ENCODE results near the gene CORO1C. TPM values are rescaled to one million over a fixed set of nuclear protein-coding genes. Genes with fewer than 3 reads are reported as not detected.

Gene CORO1C
- total and polyA plus RNA-seq, 9 of the 15 experiments (the other 6 are each of a cell fraction or from before 2014, with no cell fraction given) = 55.2 to 280 (median 150) TPM

DNA sequence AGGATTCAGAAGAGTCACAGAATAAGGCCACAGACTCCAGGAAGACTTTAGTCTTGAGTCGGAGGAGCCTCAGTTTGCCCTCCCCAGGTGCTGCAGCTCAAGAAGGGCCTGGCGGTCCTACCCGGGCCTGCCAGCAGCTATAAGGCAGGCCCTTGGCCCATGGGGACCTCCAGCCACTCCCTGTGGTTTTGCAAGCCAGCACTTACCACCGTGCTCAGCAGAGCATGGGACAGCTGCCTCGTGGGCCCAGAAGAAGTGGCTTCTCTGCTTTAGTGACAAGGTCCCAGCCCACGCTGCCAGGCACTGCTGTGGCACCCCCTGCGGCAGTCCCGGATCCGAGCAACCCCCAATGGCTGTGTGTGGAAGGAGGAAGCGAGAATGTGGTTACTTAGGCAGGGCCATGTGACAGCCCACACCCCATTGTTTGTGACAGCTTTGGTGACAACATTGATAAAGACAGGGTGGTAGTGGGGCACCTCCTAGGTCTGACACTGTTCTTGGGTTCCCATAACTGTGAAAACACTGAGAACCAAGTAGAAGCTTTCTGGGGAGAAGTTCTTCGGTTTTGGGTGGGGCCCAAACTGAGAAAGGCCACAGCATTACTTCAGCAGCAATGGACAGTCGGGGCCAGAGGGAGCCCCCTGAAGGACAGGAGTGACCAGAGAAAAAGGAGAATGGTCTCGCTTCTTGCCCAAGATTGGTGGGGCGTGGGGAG lies 97.6 kb downstream of the CORO1C start, which contains the start of gene SELPLG (continued):
- TF ChIP-seq, protein P1, sequence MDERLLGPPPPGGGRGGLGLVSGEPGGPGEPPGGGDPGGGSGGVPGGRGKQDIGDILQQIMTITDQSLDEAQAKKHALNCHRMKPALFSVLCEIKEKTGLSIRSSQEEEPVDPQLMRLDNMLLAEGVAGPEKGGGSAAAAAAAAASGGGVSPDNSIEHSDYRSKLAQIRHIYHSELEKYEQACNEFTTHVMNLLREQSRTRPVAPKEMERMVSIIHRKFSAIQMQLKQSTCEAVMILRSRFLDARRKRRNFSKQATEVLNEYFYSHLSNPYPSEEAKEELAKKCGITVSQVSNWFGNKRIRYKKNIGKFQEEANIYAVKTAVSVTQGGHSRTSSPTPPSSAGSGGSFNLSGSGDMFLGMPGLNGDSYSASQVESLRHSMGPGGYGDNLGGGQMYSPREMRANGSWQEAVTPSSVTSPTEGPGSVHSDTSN (CRISPR knock-in tag; IDR thresholded peaks at IDR 0.05; ENCODE audit: low read depth) = no peak
- TF ChIP-seq, protein P1 (tag; conservative IDR thresholded peaks at IDR 0.05; ENCODE audit: low read depth) = 0 out of 2 replicates have a peak, but pooled peaks have one; percentile 11
- TF ChIP-seq ZNF830 (CRISPR knock-in tag; IDR thresholded peaks at IDR 0.05) (0 out of 2 replicates have a peak, but pooled peaks have one; percentile 38), CXXC5 (CRISPR knock-in tag; IDR thresholded peaks at IDR 0.05) (peak; percentile 56), ZNF76 (CRISPR knock-in tag; IDR thresholded peaks at IDR 0.05; ENCODE audit: borderline replicate concordance) (peak; percentile 84; the same call in 1 of the 2 replicates), POLR2G (IDR thresholded peaks at IDR 0.05; ENCODE audit: low read depth, low read length) (peak; percentile 48), ZNF79 (CRISPR knock-in tag; IDR thresholded peaks at IDR 0.05; ENCODE audit: low read depth) (0 out of 2 replicates have a peak, but pooled peaks have one; percentile 19), SMAD3 (CRISPR knock-in tag; conservative IDR thresholded peaks at IDR 0.05) (0 out of 2 replicates have a peak, but pooled peaks have one; percentile 8), MAZ (CRISPR knock-in tag; conservative IDR thresholded peaks at IDR 0.05 in 1 of 2, IDR thresholded peaks at IDR 0.05 in 1 of 2) (peak in 1 of 2 experiments; percentile 75; a peak in 1 of 4 replicates)
- TF ChIP-seq, protein P2, sequence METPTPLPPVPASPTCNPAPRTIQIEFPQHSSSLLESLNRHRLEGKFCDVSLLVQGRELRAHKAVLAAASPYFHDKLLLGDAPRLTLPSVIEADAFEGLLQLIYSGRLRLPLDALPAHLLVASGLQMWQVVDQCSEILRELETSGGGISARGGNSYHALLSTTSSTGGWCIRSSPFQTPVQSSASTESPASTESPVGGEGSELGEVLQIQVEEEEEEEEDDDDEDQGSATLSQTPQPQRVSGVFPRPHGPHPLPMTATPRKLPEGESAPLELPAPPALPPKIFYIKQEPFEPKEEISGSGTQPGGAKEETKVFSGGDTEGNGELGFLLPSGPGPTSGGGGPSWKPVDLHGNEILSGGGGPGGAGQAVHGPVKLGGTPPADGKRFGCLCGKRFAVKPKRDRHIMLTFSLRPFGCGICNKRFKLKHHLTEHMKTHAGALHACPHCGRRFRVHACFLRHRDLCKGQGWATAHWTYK (CRISPR knock-in tag; IDR thresholded peaks at IDR 0.05) = peak; percentile 94
- TF ChIP-seq, protein P3, sequence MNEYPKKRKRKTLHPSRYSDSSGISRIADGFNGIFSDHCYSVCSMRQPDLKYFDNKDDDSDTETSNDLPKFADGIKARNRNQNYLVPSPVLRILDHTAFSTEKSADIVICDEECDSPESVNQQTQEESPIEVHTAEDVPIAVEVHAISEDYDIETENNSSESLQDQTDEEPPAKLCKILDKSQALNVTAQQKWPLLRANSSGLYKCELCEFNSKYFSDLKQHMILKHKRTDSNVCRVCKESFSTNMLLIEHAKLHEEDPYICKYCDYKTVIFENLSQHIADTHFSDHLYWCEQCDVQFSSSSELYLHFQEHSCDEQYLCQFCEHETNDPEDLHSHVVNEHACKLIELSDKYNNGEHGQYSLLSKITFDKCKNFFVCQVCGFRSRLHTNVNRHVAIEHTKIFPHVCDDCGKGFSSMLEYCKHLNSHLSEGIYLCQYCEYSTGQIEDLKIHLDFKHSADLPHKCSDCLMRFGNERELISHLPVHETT (CRISPR knock-in tag; conservative IDR thresholded peaks at IDR 0.05 in 1 of 2, IDR thresholded peaks at IDR 0.05 in 1 of 2) = peak in 1 of 2 experiments; percentile 57; a peak in 1 of 4 replicates
- TF ChIP-seq, protein P4, sequence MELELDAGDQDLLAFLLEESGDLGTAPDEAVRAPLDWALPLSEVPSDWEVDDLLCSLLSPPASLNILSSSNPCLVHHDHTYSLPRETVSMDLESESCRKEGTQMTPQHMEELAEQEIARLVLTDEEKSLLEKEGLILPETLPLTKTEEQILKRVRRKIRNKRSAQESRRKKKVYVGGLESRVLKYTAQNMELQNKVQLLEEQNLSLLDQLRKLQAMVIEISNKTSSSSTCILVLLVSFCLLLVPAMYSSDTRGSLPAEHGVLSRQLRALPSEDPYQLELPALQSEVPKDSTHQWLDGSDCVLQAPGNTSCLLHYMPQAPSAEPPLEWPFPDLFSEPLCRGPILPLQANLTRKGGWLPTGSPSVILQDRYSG (tag; conservative IDR thresholded peaks at IDR 0.05; ENCODE audit: low read depth) = peak; percentile 78; the same call in 1 of the 2 replicates
- TF ChIP-seq, protein P5, sequence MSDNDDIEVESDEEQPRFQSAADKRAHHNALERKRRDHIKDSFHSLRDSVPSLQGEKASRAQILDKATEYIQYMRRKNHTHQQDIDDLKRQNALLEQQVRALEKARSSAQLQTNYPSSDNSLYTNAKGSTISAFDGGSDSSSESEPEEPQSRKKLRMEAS (CRISPR knock-in tag; IDR thresholded peaks at IDR 0.05) = peak; percentile 84
- TF ChIP-seq, protein P6, sequence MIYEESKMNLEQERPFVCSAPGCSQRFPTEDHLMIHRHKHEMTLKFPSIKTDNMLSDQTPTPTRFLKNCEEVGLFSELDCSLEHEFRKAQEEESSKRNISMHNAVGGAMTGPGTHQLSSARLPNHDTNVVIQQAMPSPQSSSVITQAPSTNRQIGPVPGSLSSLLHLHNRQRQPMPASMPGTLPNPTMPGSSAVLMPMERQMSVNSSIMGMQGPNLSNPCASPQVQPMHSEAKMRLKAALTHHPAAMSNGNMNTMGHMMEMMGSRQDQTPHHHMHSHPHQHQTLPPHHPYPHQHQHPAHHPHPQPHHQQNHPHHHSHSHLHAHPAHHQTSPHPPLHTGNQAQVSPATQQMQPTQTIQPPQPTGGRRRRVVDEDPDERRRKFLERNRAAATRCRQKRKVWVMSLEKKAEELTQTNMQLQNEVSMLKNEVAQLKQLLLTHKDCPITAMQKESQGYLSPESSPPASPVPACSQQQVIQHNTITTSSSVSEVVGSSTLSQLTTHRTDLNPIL (CRISPR knock-in tag; IDR thresholded peaks at IDR 0.05) = no peak
